Measurements from ENCODE around the gene NDC1. TPM values are rescaled to one million over a fixed set of nuclear protein-coding genes. Genes with fewer than 3 reads are reported as not detected.

NDC1 gene, protein sequence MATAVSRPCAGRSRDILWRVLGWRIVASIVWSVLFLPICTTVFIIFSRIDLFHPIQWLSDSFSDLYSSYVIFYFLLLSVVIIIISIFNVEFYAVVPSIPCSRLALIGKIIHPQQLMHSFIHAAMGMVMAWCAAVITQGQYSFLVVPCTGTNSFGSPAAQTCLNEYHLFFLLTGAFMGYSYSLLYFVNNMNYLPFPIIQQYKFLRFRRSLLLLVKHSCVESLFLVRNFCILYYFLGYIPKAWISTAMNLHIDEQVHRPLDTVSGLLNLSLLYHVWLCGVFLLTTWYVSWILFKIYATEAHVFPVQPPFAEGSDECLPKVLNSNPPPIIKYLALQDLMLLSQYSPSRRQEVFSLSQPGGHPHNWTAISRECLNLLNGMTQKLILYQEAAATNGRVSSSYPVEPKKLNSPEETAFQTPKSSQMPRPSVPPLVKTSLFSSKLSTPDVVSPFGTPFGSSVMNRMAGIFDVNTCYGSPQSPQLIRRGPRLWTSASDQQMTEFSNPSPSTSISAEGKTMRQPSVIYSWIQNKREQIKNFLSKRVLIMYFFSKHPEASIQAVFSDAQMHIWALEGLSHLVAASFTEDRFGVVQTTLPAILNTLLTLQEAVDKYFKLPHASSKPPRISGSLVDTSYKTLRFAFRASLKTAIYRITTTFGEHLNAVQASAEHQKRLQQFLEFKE
- 6.8 and 9.2 TPM in 2 replicates for total RNA-seq

DNA sequence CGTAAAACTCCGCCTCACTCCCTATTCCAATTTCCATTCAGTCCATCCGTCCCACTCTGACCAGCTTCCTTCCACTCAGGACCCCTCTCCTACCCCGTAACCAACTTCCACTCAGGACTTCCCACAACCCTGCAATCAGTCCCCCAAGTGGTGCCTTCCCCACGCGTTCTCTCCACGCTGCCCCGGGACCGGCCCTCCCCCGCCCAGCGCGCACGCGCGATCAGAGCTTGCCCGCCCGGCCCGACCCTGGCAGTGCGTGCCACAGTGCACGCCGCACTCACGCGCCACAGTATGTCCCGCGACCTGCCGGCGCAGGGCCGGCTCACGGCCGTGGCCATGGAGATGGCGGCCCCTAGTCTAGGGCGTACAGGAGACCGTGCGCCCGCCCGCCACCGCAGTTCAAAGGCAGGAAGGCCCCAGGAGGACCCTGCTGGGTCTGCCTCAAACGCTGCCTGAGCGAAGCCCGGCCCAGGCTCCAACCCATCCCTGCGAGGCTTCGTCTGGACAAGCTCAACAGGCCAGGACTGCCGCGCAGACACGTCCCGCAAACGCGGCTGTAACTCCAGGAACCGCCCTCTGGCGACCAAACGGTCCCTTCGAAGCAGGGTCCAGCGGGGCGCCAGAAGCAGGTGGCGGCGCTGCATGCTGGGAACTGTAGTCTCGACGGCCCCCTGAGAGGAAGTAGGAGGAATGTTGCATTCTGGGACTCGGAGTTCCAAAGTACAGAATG lies at the start of gene NDC1:
Gene NDC1 (minus strand): TSS at position 373 of the 730 bp plus-strand sequence. CDS start 35 bp downstream, at position 338.

DNA sequence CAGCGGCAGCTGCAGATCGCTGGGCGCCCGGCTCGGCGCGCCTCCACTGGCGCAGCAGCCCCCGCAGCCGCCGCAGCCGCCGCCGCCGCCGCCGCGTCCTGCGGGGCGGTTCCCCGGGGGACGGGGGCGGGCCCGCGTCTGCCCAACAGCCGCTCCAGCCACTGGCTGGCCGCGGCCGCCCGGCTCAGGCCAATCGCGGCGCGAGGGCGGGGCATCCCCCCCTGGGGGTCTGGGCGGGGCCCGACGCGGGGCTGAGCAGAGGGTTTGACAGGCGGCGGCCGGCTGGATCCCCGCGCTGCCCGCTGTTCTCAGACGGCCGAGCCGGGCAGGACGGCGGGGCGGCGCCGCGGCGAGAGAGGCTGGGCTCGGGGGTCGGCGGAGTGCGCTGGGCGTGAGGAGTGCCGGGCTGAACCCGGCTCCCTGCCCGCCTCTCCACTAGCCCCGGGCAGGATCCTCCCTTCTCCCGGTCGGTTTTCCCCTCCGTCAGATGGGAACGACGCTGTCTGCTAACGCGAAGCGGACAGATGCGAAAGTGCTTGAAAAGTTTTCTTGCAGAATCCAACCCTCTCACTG lies 98.9 kb downstream of the NDC1 start, which contains the start of gene GLIS1:
Gene GLIS1 (minus strand): TSS at position 56 of the 573 bp plus-strand sequence. CDS start 1,100 bp downstream, outside the sequence.

Other genes with a start within 250 kb of the NDC1 start
- 0.43 and 1.1 TPM in 2 replicates for gene GLIS1, start 99.1 kb downstream of the NDC1 start, total RNA-seq
- gene YIPF1, start 51.5 kb upstream of the NDC1 start, total RNA-seq: 18.8 and 27.2 TPM in 2 replicates
- gene DIO1, start 55.9 kb upstream of the NDC1 start, total RNA-seq: not detected in 2 replicates
- gene IFT25, start 107.4 kb upstream of the NDC1 start, total RNA-seq: 9.2 and 19.8 TPM in 2 replicates
- gene LRRC42, start 108.1 kb upstream of the NDC1 start, total RNA-seq: 28.4 and 30.0 TPM in 2 replicates
- gene LDLRAD1, start 179.9 kb upstream of the NDC1 start, total RNA-seq: not detected in 2 replicates
- 239 and 298 TPM in 2 replicates for gene TMEM59, start 214.9 kb upstream of the NDC1 start, total RNA-seq
- gene TCEANC2, start 215.3 kb upstream of the NDC1 start, total RNA-seq: 3.3 TPM in 2 replicates

All from pericardium fibroblast (primary cell).